M059J (cell line): ENCODE measurements around the gene PHACTR4. TPM values are rescaled to one million over a fixed set of nuclear protein-coding genes. Genes with fewer than 3 reads are reported as not detected.
"Not testable (repeated sequence)": the region's sequence is repeated elsewhere in the genome, so short reads cannot be mapped to it uniquely, and the experiment has no call there.

Source experiments
- DNase-seq: peaks from one replicate; pipeline ENCODE4 v3.0.0-alpha.2; 2012; ENCODE audit warnings: low read depth
- total RNA-seq: library from RNA; depleted of rRNA; stranded (reverse); fragments of >200 nt; shearing (Covaris generic); gene quantifications from 2 replicates; pipeline ENCODE4 v1.2.3, GENCODE V29; 2014

PHACTR4 gene
- total RNA-seq, 1 experiment from 2014 or later, result 31.1 TPM

GRCh38 chr1:28428990-28429520 is 59.5 kb downstream of the PHACTR4 start:
- peak; percentile 18 for DNase-seq

GRCh38 chr1:28436211-28436769 is 66.8 kb downstream of the PHACTR4 start:
- DNase-seq, result no peak

DNA sequence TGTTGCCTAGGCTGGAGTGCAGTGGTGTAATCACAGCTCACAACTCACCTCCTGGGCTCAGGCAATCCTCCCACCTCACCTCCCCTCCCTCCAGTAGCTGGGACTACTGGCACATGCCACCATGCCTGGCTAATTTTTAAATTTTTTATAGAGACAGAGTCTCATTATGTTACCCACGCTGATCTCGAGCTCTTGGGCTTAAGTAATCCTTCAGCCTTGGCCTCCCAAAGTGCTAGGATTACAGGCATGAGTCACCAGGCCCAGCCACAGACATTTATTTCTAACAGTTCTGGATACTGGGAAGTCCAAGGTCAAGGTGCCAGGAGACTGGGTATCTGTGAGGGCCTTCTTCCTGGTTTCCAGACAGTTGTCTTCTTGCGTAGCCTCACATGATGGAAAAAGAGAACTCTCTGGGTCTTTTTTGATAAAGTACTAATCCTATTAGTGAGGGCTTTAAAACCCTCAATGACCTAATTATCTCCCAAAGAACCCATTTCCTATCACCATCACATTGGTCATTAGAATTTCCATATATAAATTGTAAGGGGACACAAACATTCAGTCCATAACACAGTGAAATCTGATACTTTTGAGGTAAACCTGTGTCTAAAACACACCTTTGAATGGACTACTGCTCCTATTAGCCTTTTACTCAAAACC is 67.9 kb downstream of the PHACTR4 start:
- DNase-seq, result peak; percentile 96

- DNase-seq, result peak; percentile 99
These were observed 68.6 kb downstream of the PHACTR4 start for GRCh38 chr1:28437924-28438699.

DNA sequence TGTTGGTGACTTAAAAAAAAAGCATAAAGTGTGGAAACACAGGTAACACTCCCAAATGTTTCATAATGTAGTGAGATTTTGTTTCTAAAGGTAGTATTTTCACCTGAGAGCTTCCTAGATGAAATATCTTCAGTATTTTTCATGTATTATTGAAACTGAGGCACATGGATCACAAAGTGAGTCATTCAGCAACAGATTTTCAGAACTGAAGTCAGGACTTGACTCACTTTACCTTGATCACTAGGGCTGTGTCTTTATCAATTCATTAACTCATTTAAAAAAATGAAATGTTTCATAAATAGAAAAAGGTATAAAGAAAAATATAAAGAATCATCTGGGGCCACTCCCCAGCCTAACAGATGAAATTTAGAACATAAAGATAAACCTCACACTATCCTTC is 69.8 kb downstream of the PHACTR4 start:
- DNase-seq, result no peak

GRCh38 chr1:28441674-28442073 is 72.1 kb downstream of the PHACTR4 start:
- DNase-seq, result no peak

DNA sequence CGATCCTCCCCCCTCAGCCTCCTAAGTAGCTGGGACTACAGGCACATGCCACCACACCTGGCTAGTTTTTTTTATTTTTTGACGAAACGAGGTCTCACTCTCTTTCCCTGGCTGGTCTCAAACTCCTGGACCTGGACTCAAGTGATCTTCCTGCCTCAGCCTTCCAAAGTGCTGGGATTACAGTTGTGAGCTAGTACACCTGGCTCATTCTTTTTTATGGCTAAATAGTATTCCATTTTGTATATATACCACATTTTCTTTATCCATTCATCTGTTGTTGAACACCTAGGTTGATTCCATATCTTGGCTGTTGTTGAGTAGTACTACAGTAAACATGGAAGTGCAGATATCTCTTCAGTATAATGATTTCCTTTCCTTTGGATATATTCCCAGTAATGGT is 74.0 kb downstream of the PHACTR4 start:
- no peak for DNase-seq

- no peak for DNase-seq
These were observed 78.1 kb downstream of the PHACTR4 start for GRCh38 chr1:28447679-28448078.

GRCh38 chr1:28448094-28448611 is 78.6 kb downstream of the PHACTR4 start:
- DNase-seq, result not testable (repeated sequence)

DNA sequence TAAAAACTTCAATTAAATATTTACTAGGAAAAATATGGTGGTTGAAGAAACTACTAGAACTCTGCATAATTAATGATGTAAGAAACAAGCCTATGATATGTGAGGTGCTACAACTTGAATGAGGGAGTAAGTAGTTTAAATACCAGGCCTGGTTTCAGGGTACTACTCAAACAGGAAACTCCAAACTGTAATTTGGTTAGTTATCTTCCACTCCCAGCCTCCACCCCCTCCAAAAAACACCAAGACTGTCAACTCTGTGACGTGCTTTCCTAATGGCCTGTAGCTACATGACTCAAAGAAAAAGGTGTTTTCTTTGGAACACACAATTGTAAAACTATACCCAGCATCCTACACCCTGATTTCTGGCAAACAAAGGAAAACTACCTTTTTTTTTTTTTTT is 80.4 kb downstream of the PHACTR4 start:
- peak; percentile 86 for DNase-seq

GRCh38 chr1:28450561-28450960 is 81.0 kb downstream of the PHACTR4 start:
- no peak for DNase-seq

GRCh38 chr1:28451011-28451410 is 81.5 kb downstream of the PHACTR4 start:
- DNase-seq, result no peak

DNA sequence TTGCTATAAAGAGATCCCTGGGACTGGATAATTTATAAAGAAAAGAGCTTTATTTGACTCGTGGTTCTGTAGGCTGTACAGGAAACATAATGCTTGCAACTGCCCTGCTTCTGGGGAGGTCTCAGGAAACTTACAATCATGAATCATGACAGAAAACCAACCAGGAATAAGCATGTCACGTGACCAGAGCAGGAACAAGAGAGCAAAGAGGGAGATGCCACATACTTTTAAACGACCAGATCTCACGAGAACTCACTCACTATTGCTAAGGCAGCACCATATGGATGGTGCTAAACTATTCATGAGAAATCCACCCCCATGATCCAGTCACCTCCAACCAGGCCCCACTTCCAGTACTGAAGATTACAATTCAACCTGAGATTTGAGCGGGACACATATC is 86.5 kb downstream of the PHACTR4 start:
- DNase-seq, result peak; percentile 81

DNA sequence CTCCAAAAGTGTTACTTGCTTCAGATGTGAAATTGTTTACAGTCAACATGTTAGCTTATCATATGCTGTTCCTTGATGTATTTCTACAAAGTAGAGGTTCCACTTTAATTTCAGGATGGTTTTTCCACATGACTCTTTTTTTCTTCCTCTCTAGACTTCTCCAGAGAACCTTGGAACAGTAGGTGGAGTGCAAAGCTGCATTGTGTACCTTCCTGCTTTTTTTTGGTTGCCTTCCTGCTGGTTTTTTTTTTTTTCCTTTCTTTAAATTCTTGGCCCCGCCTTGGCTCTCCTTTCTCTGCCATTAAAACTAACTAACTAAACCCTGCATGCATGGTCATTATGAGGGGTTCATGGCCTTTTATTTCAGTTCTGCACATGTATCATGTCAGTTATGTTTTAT is 88.1 kb downstream of the PHACTR4 start:
- no peak for DNase-seq

- DNase-seq, result peak; percentile 51
These were observed 89.0 kb downstream of the PHACTR4 start for GRCh38 chr1:28458237-28459228.

GRCh38 chr1:28466226-28466778 is 96.8 kb downstream of the PHACTR4 start:
- no peak for DNase-seq

DNA sequence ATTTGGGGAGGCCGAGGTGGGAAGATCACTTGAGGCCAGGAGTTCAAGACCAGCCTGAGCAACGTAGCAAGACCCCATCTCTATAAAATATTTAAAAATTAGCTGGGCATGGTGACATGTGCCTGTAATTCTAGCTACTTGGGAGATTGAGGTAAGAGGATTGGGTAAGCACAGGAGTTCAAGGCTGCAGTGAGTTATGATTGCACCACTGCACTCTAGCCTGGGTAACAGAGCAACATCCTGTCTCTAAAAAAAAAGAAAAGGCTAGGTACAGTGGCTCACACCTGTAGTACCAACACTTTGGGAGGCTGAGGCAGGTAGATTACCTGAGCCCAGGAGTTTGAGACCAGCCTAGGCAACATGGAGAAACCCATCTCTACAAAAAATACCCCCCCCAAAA is 100.6 kb downstream of the PHACTR4 start:
- no peak for DNase-seq

DNA sequence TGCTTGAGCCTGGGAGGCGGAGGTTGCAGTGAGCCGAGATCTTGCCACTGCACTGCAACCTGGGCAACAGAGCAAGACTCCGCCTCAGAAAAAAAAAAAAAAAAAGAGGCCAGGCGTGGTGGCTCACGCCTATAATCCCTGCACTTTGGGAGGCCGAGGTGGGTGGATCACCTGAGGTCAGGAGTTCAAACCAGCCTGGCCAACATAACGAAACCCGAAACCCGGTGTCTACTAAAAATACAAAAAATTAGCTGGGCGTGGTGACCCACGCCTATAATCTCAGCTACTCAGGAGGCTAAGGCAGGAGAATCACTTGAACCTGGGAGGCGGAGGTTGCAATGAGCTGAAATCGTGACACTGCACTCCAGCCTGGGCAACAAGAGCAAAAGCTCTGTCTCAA is 110.0 kb downstream of the PHACTR4 start:
- not testable (repeated sequence) for DNase-seq

DNA sequence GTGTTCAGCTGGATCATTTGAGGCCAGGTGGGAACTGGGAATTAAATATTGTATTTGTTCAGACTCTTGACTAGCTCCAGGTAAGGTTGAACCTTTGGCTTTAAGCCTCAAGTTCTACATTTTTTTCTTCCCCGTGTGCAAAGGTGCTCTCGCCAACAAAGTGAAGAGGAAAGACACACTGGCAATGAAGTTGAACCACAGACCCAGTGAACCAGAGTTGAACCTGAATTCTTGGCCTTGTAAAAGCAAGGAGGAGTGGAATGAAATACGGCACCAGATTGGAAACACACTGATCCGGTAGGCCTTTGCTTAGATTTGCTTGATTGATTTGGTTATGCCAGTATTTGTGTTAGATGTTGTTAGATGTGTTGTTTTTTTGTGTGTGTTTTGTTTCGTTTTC is 110.8 kb downstream of the PHACTR4 start:
- DNase-seq, result no peak

GRCh38 chr1:28482138-28482537 is 112.6 kb downstream of the PHACTR4 start:
- no peak for DNase-seq

DNA sequence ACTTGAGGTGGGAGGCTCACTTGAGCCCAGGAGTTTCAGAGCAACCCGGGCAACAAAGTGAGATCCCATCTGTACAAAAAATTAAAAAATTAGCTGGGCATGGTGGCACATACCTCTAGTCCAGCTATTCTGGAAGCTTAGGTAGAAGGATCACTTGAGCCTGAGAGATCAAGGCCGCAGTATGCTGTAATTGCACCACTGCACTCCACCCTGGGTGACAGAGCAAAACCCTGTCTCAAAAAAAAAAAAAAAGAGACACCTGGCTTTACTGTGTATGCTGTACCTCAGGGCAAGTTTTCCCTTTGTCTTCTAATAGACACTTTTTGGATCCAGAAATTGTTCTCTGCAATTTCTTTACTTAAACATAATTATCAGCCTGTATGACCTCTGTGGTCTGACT is 113.2 kb downstream of the PHACTR4 start:
- no peak for DNase-seq
